Measurements from ENCODE around the gene DDX39B. TPM values are rescaled to one million over a fixed set of nuclear protein-coding genes. Genes with fewer than 3 reads are reported as not detected.

The DDX39B gene
- total and polyA plus RNA-seq, 9 of the 15 experiments (the other 6 are each of a cell fraction or from before 2014, with no cell fraction given): 479 to 869 (median 592) TPM

DNA sequence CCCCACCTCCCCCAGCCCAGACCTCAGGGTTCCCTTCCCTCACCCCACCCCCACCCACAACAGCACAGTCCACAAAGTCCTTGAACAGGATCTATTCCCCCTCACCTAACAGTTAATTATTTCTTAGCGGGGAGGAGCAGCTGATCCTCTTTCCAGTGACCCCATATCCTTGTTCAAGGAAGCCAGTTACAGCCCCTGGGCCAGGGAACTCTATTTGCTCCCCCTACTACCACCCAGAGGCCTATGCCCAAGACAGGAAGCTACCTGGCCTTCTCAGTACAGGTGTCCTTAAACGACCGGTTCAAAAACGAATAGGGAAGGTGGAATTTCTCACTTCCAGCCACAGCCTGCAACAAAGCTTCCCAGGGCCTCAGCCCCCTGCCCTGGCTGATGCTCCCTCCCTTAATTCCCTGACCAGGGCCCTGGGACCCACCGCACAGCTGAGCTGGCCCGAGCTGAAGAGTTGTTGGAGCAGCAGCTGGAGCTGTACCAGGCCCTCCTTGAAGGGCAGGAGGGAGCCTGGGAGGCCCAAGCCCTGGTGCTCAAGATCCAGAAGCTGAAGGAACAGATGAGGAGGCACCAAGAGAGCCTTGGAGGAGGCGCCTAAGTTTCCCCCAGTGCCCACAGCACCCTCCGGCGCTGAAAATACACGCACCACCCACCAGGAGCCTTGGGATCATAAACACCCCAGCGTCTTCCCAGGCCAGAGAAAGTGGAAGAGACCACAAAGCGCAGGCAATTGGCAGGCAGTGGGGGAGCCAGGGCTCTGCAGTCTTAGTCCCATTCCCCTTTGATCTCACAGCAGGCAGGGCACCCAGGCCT, 12.3 kb downstream of the DDX39B start (continued):
- TF ChIP-seq, protein P1, sequence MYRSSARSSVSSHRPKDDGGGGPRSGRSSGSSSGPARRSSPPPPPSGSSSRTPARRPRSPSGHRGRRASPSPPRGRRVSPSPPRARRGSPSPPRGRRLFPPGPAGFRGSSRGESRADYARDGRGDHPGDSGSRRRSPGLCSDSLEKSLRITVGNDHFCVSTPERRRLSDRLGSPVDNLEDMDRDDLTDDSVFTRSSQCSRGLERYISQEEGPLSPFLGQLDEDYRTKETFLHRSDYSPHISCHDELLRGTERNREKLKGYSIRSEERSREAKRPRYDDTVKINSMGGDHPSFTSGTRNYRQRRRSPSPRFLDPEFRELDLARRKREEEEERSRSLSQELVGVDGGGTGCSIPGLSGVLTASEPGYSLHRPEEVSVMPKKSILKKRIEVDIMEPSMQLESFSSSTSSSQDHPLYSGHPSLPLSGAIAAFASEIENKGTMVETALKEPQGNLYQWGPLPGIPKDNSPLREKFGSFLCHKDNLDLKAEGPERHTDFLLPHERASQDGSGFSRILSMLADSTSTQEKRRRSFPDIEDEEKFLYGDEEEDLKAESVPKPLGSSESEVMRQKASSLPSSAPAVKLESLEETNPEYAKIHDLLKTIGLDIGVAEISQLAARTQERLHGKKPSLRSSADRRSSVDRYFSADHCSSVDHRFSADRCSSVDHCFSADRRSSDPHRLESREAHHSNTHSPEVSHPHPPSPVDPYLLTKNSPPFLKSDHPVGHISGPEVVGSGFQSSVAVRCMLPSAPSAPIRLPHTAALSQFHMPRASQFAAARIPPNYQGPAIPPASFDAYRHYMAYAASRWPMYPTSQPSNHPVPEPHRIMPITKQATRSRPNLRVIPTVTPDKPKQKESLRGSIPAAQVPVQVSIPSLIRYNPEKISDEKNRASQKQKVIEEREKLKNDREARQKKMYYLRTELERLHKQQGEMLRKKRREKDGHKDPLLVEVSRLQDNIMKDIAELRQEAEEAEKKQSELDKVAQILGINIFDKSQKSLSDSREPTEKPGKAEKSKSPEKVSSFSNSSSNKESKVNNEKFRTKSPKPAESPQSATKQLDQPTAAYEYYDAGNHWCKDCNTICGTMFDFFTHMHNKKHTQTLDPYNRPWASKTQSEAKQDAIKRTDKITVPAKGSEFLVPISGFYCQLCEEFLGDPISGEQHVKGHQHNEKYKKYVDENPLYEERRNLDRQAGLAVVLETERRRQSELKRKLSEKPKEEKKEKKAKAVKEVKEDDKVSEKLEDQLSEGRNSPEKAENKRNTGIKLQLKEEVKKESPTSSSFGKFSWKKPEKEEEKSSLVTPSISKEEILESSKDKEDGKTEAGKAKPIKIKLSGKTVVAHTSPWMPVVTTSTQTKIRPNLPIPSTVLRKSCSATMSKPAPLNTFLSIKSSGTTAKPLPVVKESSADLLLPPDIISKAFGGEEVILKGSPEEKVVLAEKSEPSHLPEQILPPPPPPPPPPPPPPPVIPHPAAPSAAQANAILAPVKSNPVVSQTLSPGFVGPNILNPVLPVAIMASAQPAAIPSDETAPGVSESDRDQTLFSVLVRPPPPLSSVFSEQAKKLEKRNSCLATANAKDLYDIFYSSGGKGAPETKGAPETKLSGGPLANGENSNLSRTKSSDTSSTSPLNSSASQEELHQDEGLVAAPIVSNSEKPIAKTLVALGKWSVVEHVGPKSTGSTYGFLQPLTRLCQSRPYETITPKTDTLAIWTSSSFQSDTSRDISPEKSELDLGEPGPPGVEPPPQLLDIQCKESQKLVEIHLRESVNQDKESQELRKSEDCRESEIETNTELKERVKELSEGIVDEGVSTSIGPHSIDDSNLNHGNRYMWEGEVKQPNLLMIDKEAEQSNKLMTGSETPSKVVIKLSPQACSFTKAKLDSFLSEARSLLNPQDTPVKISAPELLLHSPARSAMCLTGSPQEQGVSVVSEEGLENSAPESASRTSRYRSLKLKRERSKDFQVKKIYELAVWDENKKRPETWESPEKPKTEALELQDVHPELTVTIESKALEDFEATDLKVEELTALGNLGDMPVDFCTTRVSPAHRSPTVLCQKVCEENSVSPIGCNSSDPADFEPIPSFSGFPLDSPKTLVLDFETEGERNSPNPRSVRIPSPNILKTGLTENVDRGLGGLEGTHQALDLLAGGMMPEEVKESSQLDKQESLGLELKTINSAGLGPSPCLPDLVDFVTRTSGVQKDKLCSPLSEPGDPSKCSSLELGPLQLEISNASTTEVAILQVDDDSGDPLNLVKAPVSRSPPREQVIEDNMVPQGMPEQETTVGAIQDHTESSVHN (IDR thresholded peaks at IDR 0.05; ENCODE audit: borderline replicate concordance in 1 of 2, low read depth in 1 of 2): no peak
- TF ChIP-seq, protein P2, sequence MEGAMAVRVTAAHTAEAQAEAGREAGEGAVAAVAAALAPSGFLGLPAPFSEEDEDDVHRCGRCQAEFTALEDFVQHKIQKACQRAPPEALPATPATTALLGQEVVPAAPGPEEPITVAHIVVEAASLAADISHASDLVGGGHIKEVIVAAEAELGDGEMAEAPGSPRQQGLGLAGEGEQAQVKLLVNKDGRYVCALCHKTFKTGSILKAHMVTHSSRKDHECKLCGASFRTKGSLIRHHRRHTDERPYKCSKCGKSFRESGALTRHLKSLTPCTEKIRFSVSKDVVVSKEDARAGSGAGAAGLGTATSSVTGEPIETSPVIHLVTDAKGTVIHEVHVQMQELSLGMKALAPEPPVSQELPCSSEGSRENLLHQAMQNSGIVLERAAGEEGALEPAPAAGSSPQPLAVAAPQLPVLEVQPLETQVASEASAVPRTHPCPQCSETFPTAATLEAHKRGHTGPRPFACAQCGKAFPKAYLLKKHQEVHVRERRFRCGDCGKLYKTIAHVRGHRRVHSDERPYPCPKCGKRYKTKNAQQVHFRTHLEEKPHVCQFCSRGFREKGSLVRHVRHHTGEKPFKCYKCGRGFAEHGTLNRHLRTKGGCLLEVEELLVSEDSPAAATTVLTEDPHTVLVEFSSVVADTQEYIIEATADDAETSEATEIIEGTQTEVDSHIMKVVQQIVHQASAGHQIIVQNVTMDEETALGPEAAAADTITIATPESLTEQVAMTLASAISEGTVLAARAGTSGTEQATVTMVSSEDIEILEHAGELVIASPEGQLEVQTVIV (CRISPR knock-in tag; IDR thresholded peaks at IDR 0.05; ENCODE audit: borderline replicate concordance): no peak
- TF ChIP-seq MAFK (IDR thresholded peaks at IDR 0.05; ENCODE audit: low read length) (no peak), HNRNPK (IDR thresholded peaks at IDR 0.05; ENCODE audit: low read depth, low read length, poor library complexity, severe bottlenecking) (no peak), ZNF41 (CRISPR knock-in tag; conservative IDR thresholded peaks at IDR 0.05) (no peak), EP300 (IDR thresholded peaks at IDR 0.05; ENCODE audit: low read length) (no peak), TAF7 (tag; IDR thresholded peaks at IDR 0.05) (no peak), ZNF445 (CRISPR knock-in tag; IDR thresholded peaks at IDR 0.05; ENCODE audit: low read depth) (no peak), COPS2 (conservative IDR thresholded peaks at IDR 0.05) (no peak), NRF1 (conservative IDR thresholded peaks at IDR 0.05 in 1 of 2, IDR thresholded peaks at IDR 0.05 in 1 of 2) (no peak), NCOR1 (IDR thresholded peaks at IDR 0.05) (no peak), PHB (CRISPR knock-in tag; IDR thresholded peaks at IDR 0.05) (0 out of 2 replicates have a peak, but pooled peaks have one; percentile 25)
- TF ChIP-seq, protein P3, sequence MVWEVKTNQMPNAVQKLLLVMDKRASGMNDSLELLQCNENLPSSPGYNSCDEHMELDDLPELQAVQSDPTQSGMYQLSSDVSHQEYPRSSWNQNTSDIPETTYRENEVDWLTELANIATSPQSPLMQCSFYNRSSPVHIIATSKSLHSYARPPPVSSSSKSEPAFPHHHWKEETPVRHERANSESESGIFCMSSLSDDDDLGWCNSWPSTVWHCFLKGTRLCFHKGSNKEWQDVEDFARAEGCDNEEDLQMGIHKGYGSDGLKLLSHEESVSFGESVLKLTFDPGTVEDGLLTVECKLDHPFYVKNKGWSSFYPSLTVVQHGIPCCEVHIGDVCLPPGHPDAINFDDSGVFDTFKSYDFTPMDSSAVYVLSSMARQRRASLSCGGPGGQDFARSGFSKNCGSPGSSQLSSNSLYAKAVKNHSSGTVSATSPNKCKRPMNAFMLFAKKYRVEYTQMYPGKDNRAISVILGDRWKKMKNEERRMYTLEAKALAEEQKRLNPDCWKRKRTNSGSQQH (CRISPR knock-in tag; IDR thresholded peaks at IDR 0.05): peak; percentile 79; the same call in 1 of the 2 replicates
